ENCODE results near the gene OR52H1. TPM values are rescaled to one million over a fixed set of nuclear protein-coding genes. Genes with fewer than 3 reads are reported as not detected.

The OR52H1 gene
- total RNA-seq, 1 donor from 2014 or later, result not detected

DNA sequence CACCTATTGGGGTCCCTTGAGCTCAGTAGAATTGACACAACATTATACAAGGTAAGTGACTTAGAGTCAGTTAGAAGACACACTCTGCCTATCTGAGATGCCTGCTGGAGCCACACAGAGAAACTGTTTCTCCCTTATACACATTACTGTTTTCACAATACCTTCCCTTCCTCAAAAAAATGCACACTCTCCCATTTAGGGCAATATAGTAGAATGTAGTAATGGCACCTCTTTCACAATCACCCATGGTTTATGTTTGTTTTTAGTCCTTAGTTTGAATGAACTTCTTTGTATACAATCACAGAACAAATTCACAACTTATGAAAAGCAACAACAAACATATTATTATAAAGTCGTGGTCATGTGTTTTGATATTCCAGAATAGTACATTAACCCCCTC is 14.3 kb downstream of the OR52H1 start:
- no peak for DNase-seq (ENCODE audit: low spot score)

DNA sequence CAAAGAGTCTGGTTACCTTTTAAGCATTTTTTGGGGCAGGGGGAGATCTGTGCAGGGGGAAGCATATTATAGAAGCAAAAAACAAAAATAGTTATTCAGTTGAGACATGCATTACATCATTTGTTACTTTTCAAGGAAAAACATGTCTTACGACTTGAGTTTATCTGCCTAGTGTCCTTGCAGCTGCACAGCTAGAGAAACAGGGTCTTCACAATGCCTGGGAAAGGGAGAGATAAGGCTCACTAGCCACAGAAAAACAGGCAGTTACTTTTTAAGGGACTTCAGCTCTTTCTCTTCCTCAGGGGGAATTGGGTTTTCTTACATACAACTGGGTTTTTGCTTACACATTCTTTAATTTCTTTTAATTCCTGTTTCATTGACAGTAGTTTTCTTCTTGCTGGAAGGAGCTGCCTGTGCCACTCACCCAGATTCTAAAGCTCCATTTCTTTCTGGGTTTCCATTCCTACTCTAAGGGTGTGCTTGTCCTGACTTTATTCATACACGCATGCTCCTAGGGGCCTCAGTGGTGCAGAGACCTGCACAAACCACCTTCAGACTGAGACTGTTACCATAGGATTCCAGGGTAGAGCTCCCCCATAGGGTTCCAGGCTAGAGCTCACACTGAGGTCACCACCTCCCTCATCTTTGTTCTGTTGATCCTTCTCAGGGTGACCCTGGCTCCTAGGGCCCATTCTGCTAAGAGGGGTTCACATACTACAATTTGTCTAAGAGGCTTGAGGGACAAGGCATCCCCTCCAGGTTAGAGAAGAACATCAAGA is 17.1 kb downstream of the OR52H1 start:
- no peak for DNase-seq (ENCODE audit: low spot score)

DNA sequence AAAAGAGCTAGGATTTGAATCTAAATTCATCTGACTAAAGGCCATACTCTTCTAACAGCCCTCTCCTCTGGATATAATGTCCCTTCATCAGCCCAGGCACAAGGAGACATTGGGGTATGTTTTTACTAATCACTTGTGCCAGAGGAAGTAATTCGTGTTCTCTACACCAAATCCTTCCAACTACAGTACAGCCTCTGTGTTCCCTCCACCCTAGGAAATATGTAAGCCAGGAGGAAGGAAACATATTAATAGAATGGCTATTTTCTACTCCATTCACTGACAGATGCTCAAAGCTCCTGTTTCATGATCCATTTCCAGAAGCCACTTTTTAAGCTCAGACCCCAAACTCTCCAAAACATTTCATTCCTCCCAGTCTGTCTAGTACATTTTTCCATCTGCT is 19.8 kb downstream of the OR52H1 start:
- no peak for DNase-seq (ENCODE audit: low spot score)

DNA sequence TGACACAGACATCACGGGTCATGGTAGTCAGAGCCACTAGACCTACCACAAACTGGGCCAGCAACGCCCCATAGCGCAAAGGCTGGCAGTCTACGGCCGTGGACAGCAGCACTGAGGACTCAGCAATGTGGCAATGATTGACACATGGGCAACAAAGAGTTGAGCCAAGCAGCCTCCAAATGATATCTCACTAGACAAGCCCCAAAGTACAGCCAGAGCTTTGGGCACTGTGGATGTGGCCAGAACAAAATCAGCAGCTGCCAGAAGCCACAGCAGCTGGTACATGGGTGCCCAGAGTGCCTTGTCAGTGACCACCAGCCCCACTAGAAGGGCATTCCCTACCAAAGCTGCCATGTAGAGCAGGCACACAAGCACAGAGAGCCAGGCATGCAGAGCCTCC is 20.6 kb downstream of the OR52H1 start:
- DNase-seq (ENCODE audit: low spot score), result no peak

DNA sequence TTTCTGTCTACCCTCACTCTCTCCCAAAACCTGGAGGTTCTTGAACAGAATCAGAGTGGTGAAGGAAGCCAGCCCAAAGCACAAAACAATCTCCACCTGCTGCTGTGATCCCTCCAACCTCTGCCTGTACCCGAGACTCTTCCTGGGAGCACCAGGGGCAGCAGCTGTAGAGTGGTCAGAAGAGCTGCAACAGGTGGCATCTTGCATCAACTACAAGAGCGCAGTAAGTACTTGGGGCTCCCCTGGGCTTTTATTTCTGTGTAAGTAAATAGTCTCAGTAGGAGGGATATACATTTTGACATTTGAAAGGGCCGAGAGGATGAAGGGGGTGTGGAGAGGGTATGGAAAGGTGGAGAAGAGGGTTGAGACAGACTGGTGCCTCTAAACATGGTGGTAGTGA is 23.6 kb downstream of the OR52H1 start:
- no peak for DNase-seq (ENCODE audit: low spot score)

DNA sequence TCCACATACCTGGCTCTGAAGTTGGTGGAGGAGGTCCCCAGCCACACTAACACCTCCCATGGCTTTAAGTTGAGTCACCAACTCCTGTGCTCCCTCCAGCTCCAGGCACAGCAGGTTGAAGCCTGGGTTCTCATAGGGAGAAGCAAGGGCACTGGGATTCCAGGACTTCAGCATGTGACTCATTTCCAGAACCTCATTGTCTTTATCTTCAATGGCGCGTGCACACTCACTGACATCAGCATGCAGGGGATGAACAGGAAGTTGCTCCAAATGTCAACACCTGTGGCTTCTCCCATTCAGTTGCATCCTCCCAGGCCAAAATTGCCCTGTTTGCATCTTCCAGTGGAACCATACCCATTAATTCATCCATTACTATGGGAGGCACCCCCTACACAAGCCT is 26.0 kb downstream of the OR52H1 start:
- no peak for DNase-seq (ENCODE audit: low spot score)

DNA sequence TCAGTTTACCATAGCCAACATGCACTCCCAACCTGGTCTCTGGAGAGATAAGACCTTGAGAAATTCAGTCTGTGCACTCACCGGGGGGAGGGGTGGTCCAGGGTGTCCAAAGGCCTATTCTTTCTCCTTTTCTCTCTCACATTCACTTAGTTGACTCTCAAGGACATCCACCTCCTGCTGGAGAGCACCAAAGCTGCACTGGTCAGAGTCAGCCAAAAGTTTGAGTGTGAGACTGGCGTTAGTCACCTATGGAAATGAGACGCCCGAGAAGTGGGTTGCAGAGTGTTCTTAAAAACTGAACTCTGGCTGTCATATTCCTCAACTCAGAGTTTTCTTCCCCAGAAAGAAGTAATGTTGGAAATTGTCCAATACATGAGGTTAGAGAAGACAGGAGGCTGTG is 26.8 kb downstream of the OR52H1 start:
- DNase-seq (ENCODE audit: low spot score), result no peak

DNA sequence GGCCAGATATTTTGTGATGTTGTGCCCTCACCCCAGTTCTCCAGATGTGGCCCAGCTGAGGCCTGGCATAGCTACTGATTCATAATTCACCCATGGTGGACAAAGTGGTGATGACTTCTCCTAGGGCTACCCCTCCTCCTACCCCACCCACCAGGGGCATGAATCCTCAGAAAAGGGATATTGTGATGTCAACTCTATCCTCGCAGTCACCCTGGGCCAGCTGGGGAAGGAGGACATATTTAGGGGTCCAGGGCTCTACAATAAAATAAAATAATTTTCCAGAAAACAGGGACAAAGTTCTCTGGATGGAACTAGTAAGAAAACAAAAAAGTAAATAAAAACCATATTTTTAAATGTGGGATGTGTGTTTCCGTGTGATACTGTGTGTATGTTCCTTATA is 31.7 kb downstream of the OR52H1 start, which contains the start of gene UBQLNL:
Gene UBQLNL, minus strand, starts transcription at position 101 of the 400 bp plus-strand sequence. CDS start 258 bp downstream, outside the sequence.
- DNase-seq (ENCODE audit: low spot score), result no peak

DNA sequence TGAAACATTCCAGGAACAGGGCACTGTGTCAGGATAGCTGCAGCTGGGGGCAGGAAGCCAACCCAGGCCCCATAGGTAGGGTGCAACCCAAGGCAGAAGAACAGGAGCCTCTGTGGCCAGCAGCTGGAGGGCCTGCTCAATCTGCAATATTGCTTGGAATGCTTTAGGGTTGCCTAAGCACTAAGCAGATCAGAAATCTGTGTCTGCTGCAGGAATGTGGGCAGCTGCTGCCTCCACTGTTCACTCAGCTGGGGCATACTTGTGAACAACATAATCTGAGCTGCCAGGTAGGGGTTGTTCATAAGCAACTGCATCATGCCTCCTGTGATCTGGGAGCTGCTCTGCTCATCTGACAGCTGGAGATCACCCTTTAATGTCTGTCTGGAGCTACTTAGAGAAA is 33.5 kb downstream of the OR52H1 start:
- DNase-seq (ENCODE audit: low spot score), result no peak

DNA sequence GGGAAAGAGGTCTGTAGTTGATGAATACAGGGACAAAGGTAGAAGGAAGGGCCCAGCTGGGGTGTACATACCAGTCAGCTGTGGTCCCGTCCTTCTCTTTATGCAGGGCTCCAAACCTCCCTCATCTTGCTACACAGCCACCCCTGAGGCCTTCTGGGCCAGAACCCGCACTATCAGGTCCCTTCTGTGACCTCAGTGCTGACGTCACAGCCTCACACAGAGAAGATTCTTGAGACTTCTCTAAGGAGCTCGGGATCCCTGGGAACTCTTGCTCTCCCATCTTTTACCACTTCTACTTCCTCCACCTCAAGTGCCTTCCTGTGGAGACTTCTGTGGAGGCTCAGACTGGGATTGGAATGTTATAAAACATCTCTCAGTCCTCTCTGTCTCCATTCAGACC is 38.5 kb downstream of the OR52H1 start, which contains the start of gene UBQLN3:
Gene UBQLN3, minus strand, starts transcription at position 155 of the 400 bp plus-strand sequence. CDS start 399 bp downstream, outside the sequence.
- no peak for DNase-seq (ENCODE audit: low spot score)

DNA sequence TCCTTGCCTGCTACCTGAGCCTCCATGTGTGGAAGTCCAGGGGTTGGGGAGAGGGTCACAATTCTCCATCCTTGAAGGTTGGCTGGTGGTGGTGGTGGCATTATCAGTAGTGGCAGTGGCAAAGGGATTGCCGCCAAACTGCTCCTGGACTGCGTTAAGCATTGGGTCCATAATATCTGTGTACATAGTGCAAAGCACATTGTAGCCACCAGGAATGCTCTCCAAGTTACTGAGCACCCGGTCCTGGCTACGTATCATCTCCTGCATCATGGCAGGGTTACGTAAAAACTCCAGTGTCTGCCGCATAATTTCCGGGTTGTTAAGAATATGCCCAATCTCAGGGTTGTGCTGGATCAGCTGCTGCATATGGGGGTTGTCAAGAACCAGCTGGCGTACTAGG is 39.7 kb downstream of the OR52H1 start:
- no peak for DNase-seq (ENCODE audit: low spot score)

DNA sequence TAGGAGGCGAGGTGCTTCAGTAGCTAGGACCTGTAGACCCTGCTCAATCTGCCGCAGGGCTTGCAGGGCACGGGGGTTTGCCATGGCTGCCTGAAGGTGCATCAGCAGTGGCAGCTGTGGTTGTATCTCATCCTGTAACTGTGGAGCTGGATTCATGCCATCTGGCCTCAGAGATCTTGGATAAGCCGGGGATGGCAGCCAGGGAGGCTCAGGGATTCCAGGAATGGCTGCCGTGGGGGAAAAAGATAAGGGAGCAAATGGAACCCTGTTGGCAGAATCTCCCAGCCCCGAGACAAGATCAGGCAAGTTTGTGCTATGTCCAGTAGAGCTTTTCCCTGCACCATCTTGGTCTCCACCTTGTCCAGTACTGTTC is 40.4 kb downstream of the OR52H1 start:
- no peak for DNase-seq (ENCODE audit: low spot score)

DNA sequence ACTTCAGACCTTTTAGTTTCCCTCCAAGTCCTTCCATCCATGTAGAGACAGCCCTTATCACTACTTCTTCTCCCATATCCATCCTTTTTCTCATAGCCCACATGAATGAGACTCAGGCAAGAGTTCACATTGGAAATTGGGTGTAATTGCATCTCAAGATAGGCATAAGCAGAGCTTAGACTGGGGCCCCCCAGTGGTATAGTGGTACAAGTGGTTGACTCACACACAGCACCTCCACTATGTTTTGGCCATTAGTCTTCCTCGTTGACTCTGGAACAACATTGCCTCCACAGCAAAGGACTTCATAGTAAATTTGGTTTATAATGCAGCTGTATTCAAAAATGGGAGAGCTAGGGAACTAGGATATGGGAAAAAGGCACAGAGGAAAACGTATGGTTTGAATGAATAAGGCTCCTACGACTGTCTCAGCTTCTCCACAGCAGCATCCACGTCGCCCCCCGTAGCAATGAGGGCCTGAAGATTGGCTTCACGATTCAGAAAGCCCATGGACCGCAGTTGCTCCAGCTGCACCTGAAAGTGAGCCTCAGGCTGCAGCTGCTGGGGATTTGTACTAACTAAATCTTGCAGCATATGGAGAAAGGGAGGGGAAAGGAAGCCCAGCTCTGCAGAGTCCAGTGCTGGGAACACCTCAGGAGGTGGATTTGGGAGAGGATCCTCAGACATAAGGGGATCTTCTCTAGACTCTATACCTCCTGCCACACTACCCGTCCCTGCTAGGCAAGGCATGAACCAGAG is 41.0 kb downstream of the OR52H1 start:
- no peak for DNase-seq (ENCODE audit: low spot score)

DNA sequence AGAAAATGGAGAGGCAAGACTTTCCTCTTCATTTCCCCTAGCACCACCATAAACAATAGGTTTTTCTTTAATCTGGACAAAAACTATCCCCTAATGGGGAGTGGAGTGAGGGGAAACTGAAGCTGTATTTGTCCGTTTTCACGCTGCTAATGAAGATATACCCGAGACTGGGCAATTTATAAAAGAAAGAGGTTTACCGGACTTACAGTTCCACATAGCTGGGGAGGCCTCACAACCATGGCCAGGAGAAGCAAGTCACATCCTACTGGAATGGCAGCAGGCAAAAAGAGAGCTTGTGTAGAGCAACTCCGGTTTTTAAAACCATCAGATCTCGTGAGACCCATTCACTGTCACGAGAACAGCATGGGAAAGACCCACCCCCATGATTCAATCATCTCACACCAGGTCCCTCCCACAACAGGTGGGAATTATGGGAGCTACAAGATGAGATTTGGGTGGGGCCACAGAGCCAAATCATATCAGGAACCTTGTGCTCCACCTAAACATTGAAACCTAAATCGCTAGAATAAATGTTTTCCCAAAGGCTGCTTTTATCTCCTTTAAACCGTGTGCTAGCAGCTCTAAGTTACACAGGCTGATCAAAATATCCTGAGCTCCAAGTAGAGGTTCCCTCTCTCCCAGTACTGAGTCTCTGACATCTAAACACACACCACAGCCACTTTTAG is 42.8 kb downstream of the OR52H1 start:
- no peak for DNase-seq (ENCODE audit: low spot score)

DNA sequence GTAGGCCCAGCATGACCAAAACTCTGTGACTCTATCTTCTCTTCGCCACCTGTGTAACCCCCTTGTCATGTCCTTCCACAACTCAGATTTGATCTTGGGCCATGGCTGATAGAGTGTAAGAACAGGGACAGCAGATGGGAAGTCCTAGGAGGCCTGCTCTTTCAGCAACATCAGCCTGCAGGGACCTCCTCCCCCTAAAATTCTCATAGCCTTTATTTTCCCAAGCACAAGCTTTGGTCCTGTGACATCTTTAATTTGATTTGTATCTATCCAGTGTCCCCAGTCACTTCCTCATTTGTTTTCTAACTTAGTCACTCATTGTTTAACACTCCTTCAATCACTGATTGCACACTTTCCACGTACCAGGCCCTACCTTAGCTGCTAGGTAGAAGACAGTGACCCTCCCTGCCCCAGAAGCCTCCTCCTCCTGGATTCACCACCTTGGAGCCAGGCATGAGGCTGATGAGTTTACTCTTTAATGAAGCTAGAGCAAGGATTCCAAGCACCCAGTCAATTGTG is 43.9 kb downstream of the OR52H1 start:
- no peak for DNase-seq (ENCODE audit: low spot score)

DNA sequence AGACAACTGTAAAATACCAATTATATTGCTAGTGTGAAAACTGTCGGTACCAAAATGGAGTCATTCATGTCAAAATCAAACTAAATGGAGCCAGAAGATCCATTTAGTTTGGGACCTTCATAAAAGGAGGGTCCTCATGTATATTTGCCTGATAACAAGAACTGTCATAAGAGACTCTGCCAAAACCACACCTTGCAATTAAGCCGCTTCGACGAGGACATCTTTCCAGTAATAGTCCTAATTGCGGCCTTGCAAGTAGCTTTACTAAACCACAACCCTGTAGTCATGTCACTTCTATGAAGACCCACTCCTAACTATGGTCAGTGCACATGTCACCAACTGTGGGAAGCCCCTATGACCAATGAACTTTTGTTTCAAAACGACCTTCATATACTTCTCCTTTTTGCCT is 47.9 kb downstream of the OR52H1 start:
- no peak for DNase-seq (ENCODE audit: low spot score)

DNA sequence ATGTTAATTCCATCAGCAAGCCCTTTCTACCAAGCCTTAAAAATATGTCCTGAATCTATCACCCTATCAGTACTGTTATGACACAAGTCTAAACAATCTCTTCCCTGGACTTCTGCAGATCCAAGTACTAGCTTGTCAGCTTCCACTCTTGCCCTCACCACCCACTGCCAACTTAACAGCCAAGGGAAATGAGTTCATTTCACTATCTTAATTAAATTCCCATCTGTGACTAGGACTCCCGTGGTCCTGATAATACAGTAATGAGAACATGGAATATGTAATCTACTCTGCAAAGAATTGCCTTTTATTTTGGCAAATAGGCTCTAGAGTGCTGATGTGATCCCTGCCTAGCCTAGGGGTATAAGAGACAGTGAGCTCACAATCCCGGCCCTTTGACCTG is 48.7 kb downstream of the OR52H1 start:
- no peak for DNase-seq (ENCODE audit: low spot score)

Other genes with a start within 250 kb of the OR52H1 start
- 0.23 TPM for gene OR51B4, start 246.6 kb downstream of the OR52H1 start, total RNA-seq
- gene OR51B2, start 224.2 kb downstream of the OR52H1 start, total RNA-seq, result not detected
- gene OR51B5, start 205.0 kb downstream of the OR52H1 start, total RNA-seq, result 0.37 TPM
- gene OR51B6, start 197.0 kb downstream of the OR52H1 start, total RNA-seq, result not detected
- gene OR51M1, start 164.7 kb downstream of the OR52H1 start, total RNA-seq, result not detected
- gene OR51Q1, start 126.4 kb downstream of the OR52H1 start, total RNA-seq, result not detected
- 0.23 TPM for gene OR51I1, start 107.0 kb downstream of the OR52H1 start, total RNA-seq
- not detected for gene OR51I2, start 99.2 kb downstream of the OR52H1 start, total RNA-seq
- not detected for gene OR52D1, start 59.9 kb downstream of the OR52H1 start, total RNA-seq
- gene UBQLN3, start 38.6 kb downstream of the OR52H1 start, total RNA-seq, result 0.26 TPM
- gene UBQLNL, start 31.8 kb downstream of the OR52H1 start, total RNA-seq, result 0.69 TPM
- not detected for gene OR52B6, start 32.3 kb upstream of the OR52H1 start, total RNA-seq
- gene TRIM6, start 48.1 kb upstream of the OR52H1 start, total RNA-seq, result 2.1 TPM
- 8.6 TPM for gene TRIM34, start 76.5 kb upstream of the OR52H1 start, total RNA-seq
- gene TRIM5, start 136.5 kb upstream of the OR52H1 start, total RNA-seq, result 39.8 TPM
- 43.9 TPM for gene TRIM22, start 141.2 kb upstream of the OR52H1 start, total RNA-seq
- gene OR56B1, start 187.9 kb upstream of the OR52H1 start, total RNA-seq, result not detected
- not detected for gene OR52N4, start 205.7 kb upstream of the OR52H1 start, total RNA-seq
- not detected for gene OR52N5, start 234.8 kb upstream of the OR52H1 start, total RNA-seq
- not detected for gene OR52N1, start 242.7 kb upstream of the OR52H1 start, total RNA-seq

All from mucosa of gallbladder (tissue), 1 donor.